ENCODE measurements around the gene IFNA2.
"Not testable (repeated sequence)": the region's sequence is repeated elsewhere in the genome, so short reads cannot be mapped to it uniquely, and the experiment has no call there.

IFNA2 gene

DNA sequence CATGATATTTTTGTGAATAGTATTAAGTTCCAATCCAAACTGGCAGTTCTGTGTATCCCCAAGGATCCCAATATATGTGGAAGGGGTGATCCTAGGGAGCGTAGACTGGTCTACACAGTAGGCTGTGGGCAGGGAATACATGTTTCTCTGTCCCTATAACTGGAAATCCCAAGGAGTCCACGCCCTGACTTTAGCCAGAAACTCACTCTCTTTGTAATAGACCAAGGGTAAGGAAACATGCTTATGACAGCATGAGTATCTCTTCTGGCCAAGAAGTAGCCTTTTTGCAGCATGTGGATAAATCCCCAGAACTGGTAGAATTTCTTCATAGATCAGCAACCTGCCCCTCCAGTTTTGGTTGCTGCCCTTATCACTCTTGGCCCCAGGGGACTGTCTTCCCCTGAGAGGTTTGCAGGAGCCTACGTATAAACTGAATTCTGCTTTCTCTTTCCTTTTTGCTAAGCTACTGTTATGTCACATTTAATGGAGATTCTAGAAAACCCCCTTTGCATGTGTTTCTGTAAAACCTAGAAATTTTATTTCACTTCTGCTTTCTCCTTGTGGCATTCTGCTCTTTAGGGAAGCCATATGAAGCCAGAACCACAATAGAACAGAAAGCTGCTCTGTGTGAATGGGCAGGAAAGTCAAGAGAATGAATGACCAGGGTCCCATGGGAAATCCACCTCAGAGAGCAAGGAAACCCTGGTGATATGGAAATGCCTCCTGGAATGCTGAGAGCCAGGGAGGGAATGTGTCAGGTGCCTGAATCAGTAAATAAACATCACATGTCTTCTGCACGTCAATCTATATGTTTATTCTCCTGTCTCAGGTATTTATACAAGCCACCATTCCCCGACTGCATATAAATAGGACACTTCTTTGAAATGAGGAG is 3.5 kb downstream of the IFNA2 start:
- FAIRE-seq, result no peak

DNA sequence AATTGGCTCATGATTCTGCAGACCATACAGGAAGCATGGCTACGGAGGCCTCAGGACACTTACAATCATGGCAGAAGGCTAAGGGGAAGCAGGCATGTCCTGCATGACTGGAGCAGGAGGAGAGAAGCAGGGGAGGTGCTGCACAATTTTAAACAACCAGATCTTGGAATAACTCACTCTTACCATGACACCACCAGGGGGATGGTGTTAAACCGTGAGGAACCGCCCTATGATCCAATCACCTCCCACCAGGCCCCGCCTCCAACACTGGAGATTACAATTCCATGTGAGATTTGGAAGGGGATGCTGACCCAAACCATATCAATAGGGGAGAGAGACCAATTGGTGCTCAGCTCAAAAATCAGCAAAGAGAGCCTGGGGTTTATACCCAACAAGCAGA is 13.7 kb downstream of the IFNA2 start:
- FAIRE-seq, result not testable (repeated sequence)

DNA sequence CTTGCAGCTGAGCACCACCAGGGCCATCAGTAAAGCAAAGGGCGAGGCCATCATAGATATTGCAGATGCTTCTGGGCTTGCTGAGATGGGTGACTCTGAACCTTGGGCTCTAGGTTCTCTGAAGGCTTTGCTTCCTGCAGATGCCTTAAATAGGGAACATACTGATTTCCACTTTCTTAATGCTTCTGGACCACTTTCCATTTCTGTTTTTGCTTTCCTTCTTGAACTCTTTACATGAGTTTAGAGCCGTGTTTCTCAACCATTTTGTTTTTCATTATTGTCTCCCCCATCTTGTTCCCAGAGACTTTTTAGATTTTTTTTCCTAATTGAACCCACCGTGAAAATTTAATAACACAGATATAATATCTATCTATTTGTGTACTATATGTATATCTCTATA is 17.2 kb downstream of the IFNA2 start, which contains the start of gene IFNA13:
Gene IFNA13, minus strand, starts transcription at position 101 of the 400 bp plus-strand sequence. Its CDS starts 47 bp downstream, at position 54.
- FAIRE-seq, result no peak

DNA sequence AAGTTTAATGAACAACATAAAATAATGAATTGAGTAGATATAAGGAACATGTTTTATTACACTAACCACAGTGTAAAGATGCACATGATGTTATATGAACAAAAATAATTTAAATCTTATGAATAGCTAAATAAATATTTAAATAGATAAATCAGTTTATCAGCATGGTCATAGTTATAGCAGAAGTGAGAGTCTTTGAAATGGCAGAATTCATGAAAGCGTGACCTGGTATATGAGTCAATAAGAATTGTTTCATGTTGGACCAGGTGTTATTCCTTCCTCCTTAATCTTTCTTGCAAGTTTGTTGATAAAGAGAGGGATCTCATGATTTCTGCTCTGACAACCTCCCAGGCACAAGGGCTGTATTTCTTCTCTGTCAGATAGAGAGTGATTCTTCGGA is 18.0 kb downstream of the IFNA2 start:
- not testable (repeated sequence) for FAIRE-seq

DNA sequence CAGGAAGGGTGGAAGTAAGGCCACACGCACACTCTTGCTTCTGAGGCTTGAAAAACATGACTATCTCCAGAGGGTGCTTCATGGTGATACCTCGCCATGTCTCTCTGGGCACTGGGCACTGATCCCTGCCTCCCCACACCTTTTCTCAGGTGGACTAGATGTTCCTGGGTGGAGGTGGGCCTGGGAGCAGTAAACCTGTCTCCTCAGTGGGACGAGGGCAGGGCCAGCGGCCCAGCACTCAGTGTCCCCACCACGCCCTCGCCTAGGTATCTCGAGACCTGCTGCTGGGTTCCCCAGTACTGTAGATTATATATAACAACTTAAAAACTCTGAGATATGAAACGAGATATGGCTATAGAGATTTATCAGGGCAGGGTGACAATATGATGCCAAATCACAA is 22.9 kb downstream of the IFNA2 start:
- FAIRE-seq, result no peak

DNA sequence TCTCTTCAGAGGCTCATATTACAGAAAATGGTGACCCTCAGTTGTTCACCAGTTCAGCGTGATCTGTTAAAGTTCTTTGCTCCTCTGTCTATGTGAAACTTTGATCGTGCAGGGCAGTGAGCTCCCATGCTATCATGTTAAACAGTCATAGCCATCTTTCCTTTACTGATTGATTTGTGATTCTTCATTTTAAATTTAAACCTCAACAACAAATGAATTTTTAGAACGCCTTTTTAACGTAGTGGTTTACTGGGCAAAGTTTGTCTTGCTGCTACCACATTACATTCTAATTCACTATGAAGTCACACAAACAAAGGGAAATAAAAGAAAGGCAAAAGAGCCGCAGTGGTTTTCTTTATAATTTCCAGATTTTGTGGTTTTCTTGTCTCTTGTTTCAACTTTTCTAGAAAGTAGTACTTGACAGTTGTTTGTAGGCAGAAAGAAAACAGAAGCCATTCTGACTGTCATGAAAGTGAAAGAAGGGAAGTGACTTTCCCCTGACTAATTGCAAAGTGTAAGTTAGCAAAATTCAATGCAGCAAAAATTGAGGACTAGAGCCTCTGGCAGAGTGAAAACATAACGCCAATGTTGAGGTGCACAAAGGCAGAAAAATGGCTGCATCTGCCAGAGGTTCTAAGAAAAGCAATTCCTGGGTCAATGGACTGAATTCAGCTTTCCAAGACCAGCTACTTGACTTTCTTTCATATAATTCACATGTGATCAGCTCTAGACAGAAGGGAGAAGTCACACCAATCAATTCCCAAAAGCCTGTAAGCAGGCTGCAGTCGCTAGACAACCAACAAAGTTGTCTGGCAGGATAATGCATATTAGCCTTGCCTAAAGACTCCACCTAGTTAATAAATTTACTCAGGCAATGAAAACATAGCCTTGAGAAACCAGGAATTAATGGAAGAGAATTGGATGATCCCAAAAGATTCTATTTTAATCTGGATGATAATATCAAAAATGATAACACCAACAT is 27.4 kb downstream of the IFNA2 start:
- no peak for FAIRE-seq

DNA sequence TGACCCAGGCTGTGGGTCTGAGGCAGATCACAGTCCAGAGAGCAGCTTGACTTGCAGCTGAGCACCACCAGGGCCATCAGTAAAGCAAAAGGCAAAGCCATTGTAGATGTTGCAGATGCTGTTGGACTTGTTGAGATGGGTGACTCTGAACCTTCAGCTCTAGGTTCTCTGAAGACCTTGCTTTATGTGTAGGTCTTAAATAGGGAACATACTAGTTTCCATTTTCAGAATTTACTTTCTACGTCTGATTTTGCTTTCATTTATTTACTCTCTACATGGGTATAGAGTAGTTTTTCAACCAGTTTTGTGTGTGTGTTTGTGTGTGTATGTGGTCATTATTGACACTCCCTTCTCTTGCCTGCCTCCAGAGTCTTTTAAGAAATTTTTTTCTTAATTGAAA is 34.4 kb downstream of the IFNA2 start, which contains the start of gene IFNA6:
Gene IFNA6, minus strand, starts transcription at position 101 of the 400 bp plus-strand sequence. Its CDS starts 0 bp downstream, at position 101.
- FAIRE-seq, result no peak

DNA sequence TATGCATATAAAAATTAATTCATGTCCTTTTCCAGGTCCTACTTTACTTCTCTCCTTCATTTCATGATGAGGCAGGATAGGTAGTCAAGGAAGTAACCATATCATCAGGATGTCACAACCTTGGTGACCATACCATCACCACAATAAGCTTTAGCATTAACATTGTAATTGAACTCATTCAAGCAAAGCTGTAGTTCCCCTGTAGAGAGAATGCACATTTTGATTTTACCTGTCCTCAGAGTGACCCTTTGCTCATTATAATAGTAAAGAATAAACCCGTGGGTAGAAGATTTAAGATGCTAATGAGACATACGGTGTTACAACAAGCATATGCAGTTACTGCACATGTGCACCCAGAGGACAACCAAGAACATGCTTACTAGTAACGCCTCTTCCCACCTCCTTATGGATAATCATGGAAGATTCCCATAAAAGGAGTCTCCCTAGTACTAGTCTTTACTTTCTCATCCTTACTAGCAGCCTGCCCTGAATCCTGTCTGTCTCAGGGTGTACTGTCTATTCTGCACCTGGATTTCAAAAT is 36.7 kb downstream of the IFNA2 start:
- FAIRE-seq, result no peak

DNA sequence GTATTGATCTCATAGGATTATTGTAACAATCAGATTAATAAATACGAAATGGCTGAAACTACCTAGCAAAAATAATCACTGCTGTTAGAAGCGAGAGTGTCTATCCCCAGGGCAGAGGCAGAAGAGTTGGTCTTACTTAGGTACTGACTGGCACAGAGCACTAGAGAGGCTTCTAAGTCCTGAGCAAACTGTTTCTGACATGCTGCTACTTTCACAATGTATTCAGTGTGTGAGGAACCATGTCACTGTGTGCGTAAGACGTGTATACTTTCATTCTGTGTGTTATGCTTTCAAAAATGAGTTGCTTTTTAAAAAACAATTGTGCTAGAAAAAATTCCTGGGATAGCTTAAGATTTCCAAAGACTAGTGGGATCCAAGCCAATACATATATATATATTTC is 44.5 kb downstream of the IFNA2 start:
- FAIRE-seq, result no peak

DNA sequence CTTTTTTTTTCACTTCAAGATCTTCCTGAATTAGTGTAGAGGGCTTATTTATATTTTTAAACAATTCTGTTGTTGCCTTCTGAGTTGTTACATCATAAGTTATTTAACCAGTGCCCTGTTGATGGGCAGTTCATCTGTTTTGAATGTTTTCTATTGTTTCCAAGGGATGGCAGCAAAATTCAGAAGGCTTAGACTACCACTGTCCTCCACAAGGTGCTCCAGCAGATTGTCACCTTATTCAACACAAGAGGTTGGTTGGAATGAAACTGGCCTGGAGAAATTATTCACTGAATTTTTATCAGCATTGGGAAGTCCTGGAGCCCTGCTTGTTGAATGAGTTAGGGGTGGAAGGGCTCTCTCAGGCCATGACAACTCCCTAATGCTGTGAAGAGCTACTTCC is 48.7 kb downstream of the IFNA2 start:
- no peak for FAIRE-seq

DNA sequence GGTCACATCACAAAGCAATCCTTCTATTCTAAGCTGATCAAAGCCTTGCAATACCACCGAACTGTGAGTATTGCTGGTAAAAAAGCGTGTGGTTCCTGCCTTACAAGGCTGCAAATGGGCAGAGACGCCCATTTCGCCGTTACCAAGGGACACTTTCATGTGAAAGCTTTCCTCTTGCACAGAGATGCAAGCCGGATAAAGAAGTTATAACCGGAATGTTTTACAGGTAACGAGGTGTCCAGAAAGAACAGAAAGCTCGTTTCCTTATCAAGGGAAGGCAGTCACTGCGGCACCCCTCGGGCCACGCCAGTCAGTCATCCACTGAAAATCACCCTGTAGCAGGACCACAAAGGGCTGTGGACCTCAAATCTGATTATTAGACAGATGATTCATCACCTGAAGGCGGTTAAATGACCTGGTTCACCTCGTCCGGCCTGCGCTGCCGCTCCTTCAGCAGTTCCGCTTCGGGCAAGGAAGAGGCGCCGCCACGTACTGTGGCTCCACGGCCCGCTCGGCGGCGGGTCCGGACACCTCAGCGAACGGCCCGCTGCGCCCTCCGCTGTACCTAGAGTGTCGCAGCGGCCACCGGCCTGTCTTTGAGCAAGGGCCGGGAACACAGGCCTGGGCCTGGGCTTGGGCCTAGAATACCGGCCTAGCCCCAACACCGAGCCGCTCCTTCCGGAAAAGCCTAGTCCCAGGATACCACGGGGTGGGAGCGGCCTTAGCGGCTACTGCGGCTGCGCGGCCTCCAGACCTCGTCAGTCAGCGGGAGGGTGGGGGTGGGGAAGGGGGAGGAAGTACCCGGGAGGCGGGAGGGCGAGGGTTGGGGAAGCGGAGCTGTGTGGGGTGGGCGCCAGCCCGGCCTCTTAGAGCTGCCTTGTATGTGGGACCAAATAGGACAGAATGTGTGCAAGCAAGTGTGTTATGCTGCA is 50.2 kb downstream of the IFNA2 start, which contains the start of gene KLHL9:
Gene KLHL9, minus strand, starts transcription at position 704 of the 932 bp plus-strand sequence. Its CDS starts 545 bp downstream, at position 159.
- no peak for FAIRE-seq

All from colon (tissue), 2 donors.